CD14-positive monocyte (primary cell): ENCODE data around the gene GPC2. TPM values are rescaled to one million over a fixed set of nuclear protein-coding genes. Genes with fewer than 3 reads are reported as not detected.
A peak's percentile ranks its signal among the peaks of the same experiment; 100 is the strongest.
"Not testable (repeated sequence)": the region's sequence is repeated elsewhere in the genome, so short reads cannot be mapped to it uniquely, and the experiment has no call there.

ENCODE experiments used
- DNase-seq, 3 donors: peaks; one replicate each; pipeline ENCODE4 v3.0.0-alpha.2; 2011 to 2022
- H2AFZ ChIP-seq: 2 replicates; pipeline ENCODE4 v1.6.0; 2012; ENCODE audit warnings: mild to moderate bottlenecking, low read depth, low read length, inconsistent platforms; ENCODE audit not compliant: insufficient read depth, poor library complexity, severe bottlenecking
- H3K27ac ChIP-seq, 2 donors: 1 replicate in 1 of 2; 2 replicates in 1 of 2; pipeline ENCODE4 v1.5.1; 2012 to 2013; ENCODE audit warnings: low read length in 2 of 2, control low read depth in 1 of 2, inconsistent platforms in 1 of 2, low read depth in 1 of 2, mild to moderate bottlenecking in 1 of 2
- H3K27me3 ChIP-seq, 2 donors: one replicate each; pipeline versions ENCODE4 v1.6.0 to v1.6.1; 2011 to 2013; ENCODE audit warnings: low read length in 2 of 2; ENCODE audit not compliant: control insufficient read depth in 2 of 2, insufficient read depth in 2 of 2
- H3K36me3 ChIP-seq, 2 donors: replicated peaks in 1 of 2; 1 replicate in 1 of 2; 2 replicates in 1 of 2; pipeline versions ENCODE4 v1.5.1 to v1.6.1; 2012 to 2013; ENCODE audit warnings: low read length in 2 of 2, control low read depth in 1 of 2, inconsistent platforms in 1 of 2, mild to moderate bottlenecking in 1 of 2; ENCODE audit not compliant: insufficient read depth in 2 of 2, control insufficient read depth in 1 of 2
- H3K4me1 ChIP-seq, 2 donors: 1 replicate in 1 of 2; 2 replicates in 1 of 2; pipeline versions ENCODE4 v1.5.1 to v1.6.1; 2012 to 2013; ENCODE audit warnings: low read length in 2 of 2, control low read depth in 1 of 2, inconsistent platforms in 1 of 2, mild to moderate bottlenecking in 1 of 2, moderate library complexity in 1 of 2; ENCODE audit not compliant: insufficient read depth in 2 of 2, control insufficient read depth in 1 of 2
- H3K4me2 ChIP-seq: replicated peaks from 2 replicates; pipeline ENCODE3; 2012; ENCODE audit warnings: low read length, moderate library complexity, mild to moderate bottlenecking; ENCODE audit not compliant: poor library complexity, severe bottlenecking; ENCODE audit errors: extremely low read depth
- H3K4me3 ChIP-seq, 3 experiments: fragments of 200-600 bp in 1 of 3; sonication (generic) in 1 of 3; replicated peaks in 1 of 3; 1 replicate in 2 of 3; 2 replicates in 1 of 3; pipeline ENCODE4 v1.5.1; 2011 to 2013; ENCODE audit warnings: low read length in 3 of 3, mild to moderate bottlenecking in 3 of 3, control low read depth in 2 of 3, low read depth in 2 of 3, inconsistent platforms in 1 of 3, moderate library complexity in 1 of 3
- H3K79me2 ChIP-seq: 2 replicates; pipeline ENCODE4 v1.6.0; 2012; ENCODE audit warnings: mild to moderate bottlenecking, control low read depth, inconsistent platforms, low read length, moderate library complexity; ENCODE audit not compliant: insufficient read depth
- H3K9ac ChIP-seq: 2 replicates; pipeline ENCODE4 v1.6.0; 2017; ENCODE audit warnings: low read length, mild to moderate bottlenecking; ENCODE audit not compliant: insufficient read depth, poor library complexity, severe bottlenecking
- H3K9me3 ChIP-seq, 2 donors: replicated peaks in 1 of 2; 1 replicate in 1 of 2; 2 replicates in 1 of 2; pipeline versions ENCODE4 v1.5.1 to v1.6.1; 2012 to 2013; ENCODE audit warnings: low read length in 2 of 2, control low read depth in 1 of 2; ENCODE audit not compliant: control insufficient read depth in 1 of 2, insufficient read depth in 1 of 2
- H4K20me1 ChIP-seq: 2 replicates; pipeline ENCODE4 v1.6.0; 2012; ENCODE audit warnings: mild to moderate bottlenecking, low read length, control low read depth, moderate library complexity; ENCODE audit not compliant: insufficient read depth
- H3K27ac Mint-ChIP-seq, 7 donors: one replicate each; pipeline ENCODE4 v1.8.0; 2020; ENCODE audit warnings: mild to moderate bottlenecking in 7 of 7, mixed read lengths in 7 of 7, moderate library complexity in 6 of 7, inconsistent platforms in 2 of 7
- H3K27me3 Mint-ChIP-seq, 3 donors: one replicate each; pipeline ENCODE4 v1.8.0; 2021 to 2022; ENCODE audit warnings: low read depth in 3 of 3, mild to moderate bottlenecking in 3 of 3, mixed read lengths in 3 of 3, moderate library complexity in 3 of 3, inconsistent platforms in 1 of 3
- H3K36me3 Mint-ChIP-seq, 2 donors: one replicate each; pipeline ENCODE4 v1.8.0; 2020; ENCODE audit warnings: mixed read lengths in 2 of 2, inconsistent platforms in 1 of 2, mild to moderate bottlenecking in 1 of 2
- H3K4me1 Mint-ChIP-seq: one replicate; pipeline ENCODE4 v1.8.0; 2020; ENCODE audit warnings: mild to moderate bottlenecking, mixed read lengths
- H3K4me3 Mint-ChIP-seq, 2 donors: one replicate each; pipeline ENCODE4 v1.8.0; 2020; ENCODE audit warnings: mild to moderate bottlenecking in 2 of 2, mixed read lengths in 2 of 2, moderate library complexity in 1 of 2
- H3K9me3 Mint-ChIP-seq, 7 donors: one replicate each; pipeline ENCODE4 v1.8.0; 2020 to 2022; ENCODE audit warnings: mixed read lengths in 7 of 7, mild to moderate bottlenecking in 6 of 7, moderate library complexity in 6 of 7, inconsistent platforms in 2 of 7
- CTCF ChIP-seq: fragments of 200-600 bp; IDR thresholded peaks from one replicate; pipeline ENCODE4 v1.8.0; 2022; ENCODE audit warnings: antibody characterized with exemption, mild to moderate bottlenecking
- WGBS: methylation state at CpG from one replicate; pipeline ENCODE4 v1.1.5; 2013; ENCODE audit warnings: missing lambda C conversion rate; ENCODE audit not compliant: insufficient coverage; 5-methylcytosine and 5-hydroxymethylcytosine counted together
- intact Hi-C, 2 donors: fragments of 100-400 bp; cut with micrococcal nuclease; formaldehyde crosslinking; loops; one replicate each; pipeline versions ENCODE4 v1.15.0 to v1.15.1; 2023
- polyA minus RNA-seq: library from RNA; depleted of rRNA, polyadenylated mRNA; stranded (reverse); fragments of >200 nt; gene quantifications from 2 replicates; pipeline ENCODE4 v1.2.3, GENCODE V29; 2012
- polyA plus RNA-seq, 3 donors: library from polyadenylated mRNA; depleted of rRNA in 1 of 3; unstranded in 2 of 3; stranded (reverse) in 1 of 3; fragments of 300-500 nt in 2 of 3; fragments of >200 nt in 1 of 3; fragmentation: Illumina TruSeq in 2 of 3; gene quantifications; 1 replicate in 2 of 3; 2 replicates in 1 of 3; pipeline ENCODE4 v1.2.3, GENCODE V29; 2012 to 2021
- total RNA-seq, 12 experiments: library from RNA in 1 of 12; stranded (reverse) in 1 of 12; fragments of 120-200 nt in 1 of 12; gene quantifications; one replicate each; pipeline ENCODE4 v1.2.4 and lab custom pipeline; 2013 to 2026; ENCODE audit warnings: mixed read lengths in 6 of 12, inconsistent platforms in 1 of 12

GPC2 gene
- total RNA-seq (2013) = 0.27 TPM
- polyA plus RNA-seq (under 1 TPM in 1 of 3 donors, not detected in 2; 0.91 TPM), polyA minus RNA-seq (0.69 TPM in 1 of 2 replicates, not detected in the other), total RNA-seq (lab: John Stamatoyannopoulos, UW) (0.20 to 2.7 (median 0.29) reads per million in 11 experiments)

GRCh38 chr7:100177045-100178001, at the start of gene GPC2, which contains the start of gene STAG3:
Gene GPC2, minus strand, starts transcription at chr7:100177381. Its CDS starts 182 bp downstream, at chr7:100177199.
Gene STAG3, plus strand, starts transcription at chr7:100177918. Its CDS starts 2,639 bp downstream, at chr7:100180557.
- 4% methylated on average over 74 of the region's 78 CpGs for WGBS
- no peak for TF ChIP-seq CTCF
- H3K9me3 Mint-ChIP-seq = peaks cover 0 to 10% (median 7%) of the 10 kb centered on the region in 7 donors
- intact Hi-C loops = loop anchor here in 1 of 2 donors (2.0 kb wide), 1 partner anchor 29 kb away; the partner anchor contains the start of gene LAMTOR4
- peak; percentile 95 to 96 (median 96) for DNase-seq
- Histone ChIP-seq H3K9ac (no peak within 1 kb of the TSS), H3K4me3 (peak within 1 kb of the TSS; percentile 30 to 82 (median 57)), H3K4me2 (peak within 1 kb of the TSS; percentile 95), H4K20me1 (no peaks in the 10 kb centered on the region), H3K9me3 (peaks cover 0 to 6% of the 10 kb centered on the region in 2 donors), H3K36me3 (no peaks in the 10 kb centered on the region), H3K27ac (no peak within 1 kb of the TSS), H3K4me1 (peaks cover 13 to 18% of the 10 kb centered on the region in 2 donors), H3K27me3 (peaks cover under 1 to 11% of the 10 kb centered on the region in 2 donors), H3K79me2 (no peaks in the 10 kb centered on the region), H2AFZ (peak within 1 kb of the TSS; percentile 93)
- H3K4me1 Mint-ChIP-seq = peaks cover 18% of the 10 kb centered on the region
- peak within 1 kb of the TSS in 2 of 7 donors; percentile 35 to 54 for H3K27ac Mint-ChIP-seq
- peaks cover 0 to 5% of the 10 kb centered on the region in 2 donors for H3K36me3 Mint-ChIP-seq
- peak within 1 kb of the TSS; percentile 76 to 85 for H3K4me3 Mint-ChIP-seq
- peaks cover 26 to 54% (median 41%) of the 10 kb centered on the region in 3 donors for H3K27me3 Mint-ChIP-seq

GRCh38 chr7:100224891-100225290, 47.7 kb upstream of the GPC2 start:
- H3K27me3 Mint-ChIP-seq, H3K4me1 Mint-ChIP-seq, intact Hi-C loops, H3K9me3 Mint-ChIP-seq, H4K20me1 ChIP-seq, H3K27ac ChIP-seq, H3K27me3 ChIP-seq, H3K4me2 ChIP-seq, H3K27ac Mint-ChIP-seq, H3K4me1 ChIP-seq, DNase-seq, H3K4me3 Mint-ChIP-seq, H3K36me3 ChIP-seq, H2AFZ ChIP-seq, H3K79me2 ChIP-seq, H3K36me3 Mint-ChIP-seq, H3K9me3 ChIP-seq, H3K4me3 ChIP-seq: not testable (repeated sequence)
- 65% methylated on average over 6 of the region's 6 CpGs for WGBS
- H3K9ac ChIP-seq = peak overlapping the region; percentile 4

GRCh38 chr7:100223376-100223927, 46.3 kb upstream of the GPC2 start:
- H3K27ac ChIP-seq, H3K4me2 ChIP-seq, H3K36me3 Mint-ChIP-seq, H3K27me3 Mint-ChIP-seq, H4K20me1 ChIP-seq, H3K27me3 ChIP-seq, H2AFZ ChIP-seq, DNase-seq, H3K36me3 ChIP-seq, H3K4me1 ChIP-seq, intact Hi-C loops, H3K27ac Mint-ChIP-seq, H3K9ac ChIP-seq, H3K4me1 Mint-ChIP-seq, H3K79me2 ChIP-seq, H3K9me3 Mint-ChIP-seq, H3K4me3 ChIP-seq, H3K4me3 Mint-ChIP-seq, H3K9me3 ChIP-seq: not testable (repeated sequence)
- 88% methylated on average over 13 of the region's 17 CpGs for WGBS
